GM21786 (cell line): ENCODE results near the gene QKI.

Source experiments
- ATAC-seq: cut with Tn5 transposase; IDR thresholded peaks from one replicate; pipeline ENCODE4 v1.9.1; 2021; ENCODE audit not compliant: unreplicated experiment

Gene QKI

DNA sequence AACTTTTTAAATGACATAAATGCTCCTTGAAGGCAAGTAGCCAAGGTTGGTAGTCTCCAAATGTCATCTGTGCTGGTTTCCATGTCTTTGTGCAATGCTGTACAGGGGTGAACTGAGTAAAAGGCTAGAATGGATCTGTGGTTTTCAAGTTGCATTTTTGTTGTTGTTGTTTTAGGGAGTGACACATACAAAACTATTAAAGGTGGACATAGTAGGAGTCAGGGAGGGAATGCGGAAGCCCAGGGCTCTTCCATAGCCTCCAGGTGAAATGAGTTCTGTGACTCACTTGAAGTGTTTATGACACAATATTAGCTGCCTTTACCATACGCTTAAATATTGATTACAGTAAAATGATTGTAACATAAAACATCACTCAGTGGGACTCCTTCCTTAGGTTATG is 22.5 kb upstream of the QKI start:
- no peak for ATAC-seq

- ATAC-seq: no peak
Measured at GRCh38 chr6:163392533-163392932, 22.0 kb upstream of the QKI start.

DNA sequence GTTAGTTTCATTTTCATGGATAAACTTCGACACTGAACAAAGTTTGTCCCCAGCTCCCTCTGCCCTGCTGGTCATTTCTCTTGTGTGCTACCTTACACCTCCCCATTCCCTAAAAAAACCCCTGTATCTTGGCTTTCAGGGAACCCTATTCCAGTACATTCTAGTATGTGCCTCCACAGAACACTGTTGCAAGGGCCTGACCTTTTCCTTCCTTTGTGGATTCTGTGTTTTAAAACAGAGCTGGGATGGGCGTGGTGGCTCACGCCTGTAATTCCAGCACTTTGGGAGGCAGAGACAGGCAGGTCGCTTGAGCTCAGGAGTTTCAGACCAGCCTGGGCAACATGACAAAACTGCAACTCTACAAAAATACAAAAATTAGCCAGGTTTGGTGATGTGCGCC is 20.6 kb upstream of the QKI start:
- no peak for ATAC-seq

GRCh38 chr6:163394659-163395058 is 19.9 kb upstream of the QKI start:
- ATAC-seq: no peak

GRCh38 chr6:163395122-163395830 is 19.2 kb upstream of the QKI start:
- ATAC-seq: no peak

- ATAC-seq: no peak
Measured at GRCh38 chr6:163395831-163396185, 18.7 kb upstream of the QKI start.

- no peak for ATAC-seq
Measured at GRCh38 chr6:163397326-163397725, 17.2 kb upstream of the QKI start.

DNA sequence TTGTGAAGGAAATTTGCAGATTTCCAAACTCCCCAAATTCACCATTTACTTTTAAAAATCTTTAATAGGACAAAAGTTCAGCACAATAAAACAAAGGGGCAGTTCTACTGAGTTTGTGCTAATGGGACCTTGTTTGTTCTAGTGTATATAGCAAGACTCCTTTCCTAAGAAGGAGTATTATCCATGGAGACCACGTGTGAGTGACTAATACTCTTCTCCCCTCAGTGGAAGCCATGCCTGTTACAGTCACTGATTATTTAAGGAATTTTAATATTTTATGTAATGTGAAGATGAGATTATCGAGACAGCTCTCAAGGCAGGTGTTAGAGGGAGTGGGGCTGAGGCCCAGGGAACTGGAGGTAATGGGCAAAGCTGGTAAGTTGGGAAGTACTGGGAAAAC is 16.4 kb upstream of the QKI start:
- ATAC-seq: no peak

DNA sequence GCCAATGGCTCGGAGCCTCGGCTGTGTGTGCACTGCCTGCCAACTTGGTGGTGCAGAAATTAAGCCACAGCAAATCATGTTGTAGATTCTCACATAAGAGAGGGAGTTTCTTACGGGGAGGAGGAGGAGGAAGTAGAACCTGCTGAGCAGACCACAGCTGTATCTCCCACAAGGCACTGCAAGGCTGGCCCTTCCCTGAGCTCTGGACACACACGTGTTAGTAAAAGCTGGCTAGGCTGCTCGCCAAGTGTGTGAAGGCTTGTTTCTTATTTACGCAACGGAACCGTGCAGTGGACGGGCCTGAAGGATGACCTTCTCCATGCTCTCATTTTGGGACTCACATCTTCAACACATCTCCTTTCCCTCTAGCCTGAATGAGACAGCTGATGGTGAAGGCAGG is 15.7 kb upstream of the QKI start:
- peak; percentile 46 for ATAC-seq

DNA sequence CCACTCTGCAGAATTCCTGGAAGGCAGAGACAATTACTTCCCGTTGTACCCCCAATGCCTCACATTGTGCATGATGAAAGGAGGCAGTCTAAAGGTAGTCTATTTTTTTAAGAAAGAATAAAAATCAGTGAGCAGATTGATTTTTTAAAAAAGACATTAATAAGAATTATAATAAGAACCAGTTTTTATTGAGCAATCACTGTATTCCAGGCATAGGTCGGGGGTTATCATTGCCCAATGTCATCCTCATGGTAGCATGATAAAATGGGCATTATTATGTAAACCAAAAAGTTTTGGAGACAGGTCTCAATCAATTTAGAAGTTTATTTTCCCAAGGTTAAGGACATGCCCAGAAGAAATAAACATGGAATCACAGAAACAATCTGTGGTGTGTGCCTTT is 14.0 kb upstream of the QKI start:
- no peak for ATAC-seq

DNA sequence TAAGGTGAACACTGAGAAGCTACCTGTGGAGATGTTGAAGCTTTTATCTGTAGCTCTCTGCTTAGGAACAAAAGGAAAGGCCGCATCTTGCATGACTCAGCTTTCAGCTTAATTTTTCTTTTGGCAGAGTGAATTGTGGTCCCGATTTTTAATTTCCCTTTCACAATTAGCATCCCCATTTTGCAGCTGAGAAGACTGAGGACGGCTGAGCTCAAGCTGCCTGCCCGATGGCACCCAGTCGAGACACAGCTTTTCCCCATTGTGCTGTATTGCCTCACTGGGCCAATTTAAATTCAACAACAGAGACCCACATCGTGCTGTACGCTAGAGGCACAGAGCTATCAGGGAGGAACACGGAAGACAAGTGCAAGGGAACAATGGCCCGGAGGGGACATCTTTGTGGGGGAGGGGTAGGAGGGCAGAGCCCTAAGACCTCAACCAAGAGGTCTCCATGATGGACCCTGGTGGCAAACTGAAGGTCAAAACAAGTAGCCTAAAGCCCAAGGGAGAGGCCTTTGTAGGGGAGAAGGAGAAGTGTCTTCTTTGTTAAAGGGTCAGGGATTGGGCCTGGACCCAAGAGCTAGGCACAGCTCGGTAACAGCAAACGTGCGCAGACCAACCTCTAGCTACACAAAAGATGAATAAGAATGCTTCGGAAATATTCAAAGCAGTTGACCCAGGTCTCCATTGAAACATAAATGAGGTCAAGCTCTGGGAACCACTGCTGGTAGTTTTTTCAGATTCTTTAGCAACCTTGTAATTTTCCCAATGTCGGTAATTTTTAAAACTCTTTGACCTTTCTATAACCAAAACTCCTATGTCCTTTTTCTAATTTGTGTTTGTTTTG is 13.3 kb upstream of the QKI start:
- no peak for ATAC-seq

GRCh38 chr6:163402616-163403015 is 11.9 kb upstream of the QKI start:
- no peak for ATAC-seq

GRCh38 chr6:163404825-163405265 is 9.7 kb upstream of the QKI start:
- no peak for ATAC-seq

- ATAC-seq: peak; percentile 86
Measured at GRCh38 chr6:163405412-163406309, 8.9 kb upstream of the QKI start.

DNA sequence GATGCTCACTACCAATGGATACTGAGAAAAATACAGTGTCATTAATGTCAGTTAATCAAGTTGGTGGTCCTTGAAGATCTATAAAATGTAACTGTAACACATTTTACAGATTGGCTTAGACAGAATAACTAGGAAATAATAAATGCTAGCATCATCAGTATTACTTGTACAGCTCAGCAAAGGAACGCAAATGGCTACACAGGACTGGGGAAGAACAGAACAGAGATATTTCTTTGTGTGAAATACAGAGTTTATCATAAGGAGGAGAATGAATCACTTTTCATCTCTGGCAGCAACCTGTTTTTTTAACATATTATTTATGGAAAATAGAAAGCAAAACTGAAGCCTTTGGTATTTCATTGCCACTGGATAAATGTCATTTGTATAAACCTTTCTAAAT is 8.2 kb upstream of the QKI start:
- ATAC-seq: no peak

GRCh38 chr6:163406830-163407229 is 7.7 kb upstream of the QKI start:
- ATAC-seq: no peak

GRCh38 chr6:163408352-163408991 is 6.0 kb upstream of the QKI start:
- no peak for ATAC-seq

DNA sequence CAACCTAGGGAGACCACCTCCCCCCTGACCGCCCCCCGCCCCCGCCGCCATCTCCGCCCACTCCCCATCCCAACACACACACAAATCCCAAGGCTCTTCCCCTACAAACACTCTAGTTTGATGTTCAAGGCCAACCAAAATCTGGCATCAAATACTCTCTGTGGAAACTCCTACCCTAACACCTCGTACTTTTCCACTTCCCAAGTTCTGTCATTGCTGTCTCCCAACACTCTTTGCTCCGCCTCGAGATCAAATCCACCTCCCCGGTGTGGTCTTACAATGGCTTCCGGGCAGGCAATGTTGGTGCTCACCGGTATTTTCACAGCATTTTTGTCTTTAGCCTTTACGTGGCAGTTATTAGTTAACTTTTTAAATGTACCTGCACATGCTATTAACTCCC is 4.8 kb upstream of the QKI start:
- no peak for ATAC-seq

- no peak for ATAC-seq
Measured at GRCh38 chr6:163412341-163412740, 2.2 kb upstream of the QKI start.

GRCh38 chr6:163412801-163413344 is 1.6 kb upstream of the QKI start:
- ATAC-seq: no peak
